Thyroid gland (tissue), 4 donors: Measurements from ENCODE around the gene CAMLG. TPM values are rescaled to one million over a fixed set of nuclear protein-coding genes. Genes with fewer than 3 reads are reported as not detected.
A peak's percentile ranks its signal among the peaks of the same experiment; 100 is the strongest.
"Not testable (repeated sequence)": the region's sequence is repeated elsewhere in the genome, so short reads cannot be mapped to it uniquely, and the experiment has no call there.

Experiments
- DNase-seq, 2 donors: peaks; one replicate each; pipeline ENCODE4 v3.0.0-alpha.2; 2019
- H3K27ac ChIP-seq, 3 donors: fragments of 200-600 bp; sonication (generic); 1 replicate in 2 of 3; 2 replicates in 1 of 3; pipeline ENCODE4 v1.5.1; 2016 to 2019; ENCODE audit warnings: mild to moderate bottlenecking in 1 of 3, moderate library complexity in 1 of 3
- H3K27me3 ChIP-seq: fragments of 200-600 bp; sonication (generic); one replicate; pipeline ENCODE4 v1.5.1; 2019
- H3K36me3 ChIP-seq, 2 donors: fragments of 200-600 bp; sonication (generic); one replicate each; pipeline ENCODE4 v1.5.1; 2016 to 2019
- H3K4me1 ChIP-seq, 2 donors: fragments of 200-600 bp; sonication (generic); one replicate each; pipeline ENCODE4 v1.5.1; 2017 to 2019
- H3K4me3 ChIP-seq, 3 donors: fragments of 200-600 bp; sonication (generic); replicated peaks in 1 of 3; 1 replicate in 2 of 3; 2 replicates in 1 of 3; pipeline ENCODE4 v1.5.1; 2016; ENCODE audit warnings: mild to moderate bottlenecking in 1 of 3
- H3K9me3 ChIP-seq: fragments of 200-600 bp; sonication (generic); one replicate; pipeline ENCODE4 v1.5.1; 2017
- POLR2A ChIP-seq, 2 donors: fragments of 450-650 bp; IDR thresholded peaks; one replicate each; pipeline ENCODE4 v1.6.1; 2017; ENCODE audit warnings: antibody characterized with exemption in 2 of 2, mild to moderate bottlenecking in 2 of 2, moderate library complexity in 1 of 2
- WGBS, 2 donors: methylation state at CpG; one replicate each; pipeline ENCODE4 v1.1.5; 2017; 5-methylcytosine and 5-hydroxymethylcytosine counted together
- intact Hi-C: fragments of 100-400 bp; cut with DNase I; formaldehyde crosslinking; loops from one replicate; pipeline ENCODE4 v1.15.1; 2023
- total RNA-seq, 4 donors: library from RNA; depleted of rRNA; stranded (reverse); fragments of >200 nt; gene quantifications; one replicate each; pipeline ENCODE4 v1.2.3, GENCODE V29; 2016
- TF ChIP-seq, protein P1 (sequence below), 6 experiments: fragments of 200-600 bp in 3 of 6; fragments of 450-650 bp in 3 of 6; sonication (generic) in 3 of 6; IDR thresholded peaks; one replicate each; pipeline ENCODE4 v1.5.1; 2016 to 2019; ENCODE audit warnings: antibody characterized with exemption in 6 of 6, mild to moderate bottlenecking in 2 of 6, inconsistent platforms in 1 of 6, moderate library complexity in 1 of 6

CAMLG gene
- total RNA-seq: 10 to 100 TPM; 20.7 to 64.9 (median 29.3) TPM

DNA sequence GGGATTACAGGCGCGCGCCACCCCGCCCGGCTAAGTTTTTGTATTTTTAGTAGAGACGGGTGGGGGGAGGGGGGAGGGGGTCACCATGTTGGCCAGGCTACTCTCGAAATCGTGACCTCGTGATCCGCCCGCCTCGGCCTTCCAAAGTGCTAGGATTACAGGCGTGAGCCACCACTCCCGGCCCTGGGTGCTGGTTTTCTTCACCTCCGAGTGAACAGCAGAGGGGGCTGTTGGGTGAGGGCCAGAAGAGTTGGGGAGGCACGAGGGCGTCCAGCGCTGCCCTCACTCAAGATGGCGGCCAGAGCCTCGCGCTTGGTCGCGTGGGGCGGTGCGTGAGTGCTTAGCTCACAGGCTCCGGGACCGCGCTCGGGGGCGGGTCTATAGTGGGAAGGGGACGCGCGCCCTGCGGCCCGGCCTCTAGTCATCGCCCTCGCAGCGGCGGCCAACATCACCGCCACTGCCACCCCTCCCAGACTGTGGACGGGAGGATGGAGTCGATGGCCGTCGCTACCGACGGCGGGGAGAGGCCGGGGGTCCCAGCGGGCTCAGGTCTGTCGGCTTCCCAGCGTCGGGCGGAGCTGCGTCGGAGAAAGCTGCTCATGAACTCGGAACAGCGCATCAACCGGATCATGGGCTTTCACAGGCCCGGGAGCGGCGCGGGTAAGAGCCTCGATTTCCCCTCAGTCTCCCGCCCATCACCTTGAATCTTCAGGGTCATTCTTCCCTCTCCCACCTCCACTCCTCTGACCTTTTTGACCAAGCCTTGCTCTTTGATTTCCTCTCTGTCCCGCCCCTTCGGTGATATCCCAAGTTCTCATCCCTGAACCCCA lies at the start of gene CAMLG:
Gene CAMLG, plus strand, starts transcription at position 416 of the 830 bp plus-strand sequence. Its CDS starts 73 bp downstream, at position 489.
- intact Hi-C loops: loop anchor here (10.0 kb wide), 1 partner anchor 166 kb away; the partner anchor contains the start of gene PCBD2
- TF ChIP-seq, protein P1, sequence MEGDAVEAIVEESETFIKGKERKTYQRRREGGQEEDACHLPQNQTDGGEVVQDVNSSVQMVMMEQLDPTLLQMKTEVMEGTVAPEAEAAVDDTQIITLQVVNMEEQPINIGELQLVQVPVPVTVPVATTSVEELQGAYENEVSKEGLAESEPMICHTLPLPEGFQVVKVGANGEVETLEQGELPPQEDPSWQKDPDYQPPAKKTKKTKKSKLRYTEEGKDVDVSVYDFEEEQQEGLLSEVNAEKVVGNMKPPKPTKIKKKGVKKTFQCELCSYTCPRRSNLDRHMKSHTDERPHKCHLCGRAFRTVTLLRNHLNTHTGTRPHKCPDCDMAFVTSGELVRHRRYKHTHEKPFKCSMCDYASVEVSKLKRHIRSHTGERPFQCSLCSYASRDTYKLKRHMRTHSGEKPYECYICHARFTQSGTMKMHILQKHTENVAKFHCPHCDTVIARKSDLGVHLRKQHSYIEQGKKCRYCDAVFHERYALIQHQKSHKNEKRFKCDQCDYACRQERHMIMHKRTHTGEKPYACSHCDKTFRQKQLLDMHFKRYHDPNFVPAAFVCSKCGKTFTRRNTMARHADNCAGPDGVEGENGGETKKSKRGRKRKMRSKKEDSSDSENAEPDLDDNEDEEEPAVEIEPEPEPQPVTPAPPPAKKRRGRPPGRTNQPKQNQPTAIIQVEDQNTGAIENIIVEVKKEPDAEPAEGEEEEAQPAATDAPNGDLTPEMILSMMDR (IDR thresholded peaks at IDR 0.05): peak in 5 of 6 experiments; percentile 19 to 55 (median 46)
- TF ChIP-seq POLR2A (IDR thresholded peaks at IDR 0.05): peak in 1 of 2 donors; percentile 93
- H3K27me3 ChIP-seq: no peaks in the 10 kb centered on the region
- H3K4me3 ChIP-seq: peak within 1 kb of the TSS; percentile 50 to 65 (median 57)
- 1% methylated on average over 42 to 60 of the region's 66 CpGs for WGBS, 2 donors
- peaks cover 10 to 17% of the 10 kb centered on the region in 2 donors for H3K4me1 ChIP-seq
- no peaks in the 10 kb centered on the region for H3K36me3 ChIP-seq
- H3K27ac ChIP-seq: peak within 1 kb of the TSS; percentile 86 to 93 (median 91)
- H3K9me3 ChIP-seq: no peaks in the 10 kb centered on the region
- DNase-seq: peak; percentile 98

DNA sequence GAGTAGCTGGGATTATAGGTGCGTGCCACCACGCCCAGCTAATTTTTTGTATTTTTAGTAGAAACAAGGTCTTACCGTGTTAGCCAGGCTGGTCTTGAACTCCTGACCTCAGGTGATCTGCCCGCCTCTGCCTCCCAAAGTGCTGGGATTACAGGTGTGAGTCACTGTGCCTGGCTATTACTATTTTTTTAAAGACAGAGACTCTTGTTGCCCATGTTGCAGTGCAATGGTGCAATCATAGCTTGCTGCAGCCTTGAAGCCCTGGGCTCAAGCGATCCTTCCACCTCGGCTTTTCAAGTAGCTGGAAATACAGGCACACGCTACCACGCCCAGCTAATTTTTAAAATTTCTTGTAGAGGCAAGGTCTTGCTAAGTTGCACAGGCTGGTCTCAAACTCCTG lies 48.2 kb upstream of the CAMLG start:
- H3K9me3 ChIP-seq, DNase-seq, H3K4me3 ChIP-seq, H3K4me1 ChIP-seq, H3K27ac ChIP-seq, H3K27me3 ChIP-seq, intact Hi-C loops: not testable (repeated sequence)
- H3K36me3 ChIP-seq: peaks cover 33 to 65% of the 10 kb centered on the region in 2 donors
- 97% methylated on average over 8 of the region's 8 CpGs for WGBS, 2 donors

DNA sequence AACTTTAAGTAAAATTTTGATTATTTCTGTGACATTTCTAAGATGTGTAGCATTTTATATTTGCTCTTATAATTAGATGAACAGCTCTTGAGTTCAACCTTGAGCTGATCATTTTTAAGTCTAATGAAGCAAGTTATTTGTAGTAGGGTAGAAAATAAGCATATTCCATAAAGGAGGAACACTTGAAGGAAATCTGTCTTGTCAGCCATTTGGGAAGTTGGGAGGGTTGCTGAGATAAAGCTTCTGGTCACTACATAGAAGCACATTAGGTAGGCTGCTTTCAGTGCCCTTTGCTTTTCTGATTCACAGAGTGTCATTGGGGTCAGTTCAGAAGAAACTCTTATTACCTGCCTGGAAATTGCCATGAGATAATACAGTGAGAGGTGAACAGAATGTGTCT lies 45.6 kb upstream of the CAMLG start:
- Histone ChIP-seq H3K36me3 (peaks cover 38 to 59% of the 10 kb centered on the region in 2 donors), H3K4me3 (no peak overlapping the region), H3K9me3 (no peaks in the 10 kb centered on the region), H3K27ac (no peak overlapping the region), H3K4me1 (no peaks in the 10 kb centered on the region), H3K27me3 (no peaks in the 10 kb centered on the region)
- DNase-seq: no peak
- no peak for TF ChIP-seq POLR2A (IDR thresholded peaks at IDR 0.05)
- TF ChIP-seq, protein P1 (IDR thresholded peaks at IDR 0.05): no peak
- intact Hi-C loops: no loop called here

DNA sequence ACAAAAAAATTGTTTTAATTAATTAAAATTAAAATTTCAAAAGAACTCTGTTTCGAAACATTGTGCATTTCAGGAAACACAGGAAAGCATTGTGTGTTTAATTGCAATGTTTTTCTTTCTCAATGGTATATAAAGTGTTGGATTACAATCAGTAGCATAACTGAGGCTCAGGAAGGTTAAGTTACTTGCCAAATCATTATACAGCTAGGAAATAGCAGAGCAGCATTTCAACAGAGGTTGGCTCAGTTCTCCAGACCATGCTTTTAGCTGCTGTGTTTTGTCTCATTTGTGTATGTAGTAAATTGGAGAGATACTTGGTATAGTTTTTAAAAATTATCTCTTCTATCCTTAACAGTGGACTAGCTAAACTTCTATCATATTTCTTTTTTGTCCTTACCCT lies 30.0 kb upstream of the CAMLG start:
- H3K4me3 ChIP-seq: no peak overlapping the region
- intact Hi-C loops: no loop called here
- H3K27me3 ChIP-seq: no peaks in the 10 kb centered on the region
- WGBS, 2 donors: 91 to 100% methylated on average over 1 of the region's 1 CpG
- no peak overlapping the region for H3K27ac ChIP-seq
- peaks cover 40 to 73% of the 10 kb centered on the region in 2 donors for H3K36me3 ChIP-seq
- no peaks in the 10 kb centered on the region for H3K4me1 ChIP-seq
- no peaks in the 10 kb centered on the region for H3K9me3 ChIP-seq
- no peak for DNase-seq
- TF ChIP-seq POLR2A (IDR thresholded peaks at IDR 0.05): no peak
- TF ChIP-seq, protein P1 (IDR thresholded peaks at IDR 0.05): no peak

DNA sequence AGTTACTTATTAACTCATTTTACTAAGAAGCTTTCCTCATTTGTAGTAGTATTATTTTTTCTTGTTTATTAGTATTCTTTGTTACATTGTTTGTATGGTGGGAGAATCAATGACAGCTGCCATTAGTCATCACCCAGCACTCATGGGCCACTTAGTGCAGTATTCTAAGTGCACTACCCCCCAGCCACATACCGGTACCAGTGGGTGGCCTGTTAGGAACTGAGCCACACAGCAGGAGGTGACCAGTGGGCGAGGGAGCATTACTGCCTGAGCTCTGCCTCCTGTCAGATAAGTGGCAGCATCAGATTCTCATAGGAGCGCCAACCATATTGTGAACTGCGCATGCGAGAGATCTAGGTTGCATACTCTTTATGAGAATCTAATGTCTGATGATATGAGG lies 24.2 kb upstream of the CAMLG start:
- no peak for TF ChIP-seq POLR2A (IDR thresholded peaks at IDR 0.05)
- TF ChIP-seq, protein P1 (IDR thresholded peaks at IDR 0.05): no peak
- intact Hi-C loops: no loop called here
- DNase-seq: no peak
- WGBS, 2 donors: 95 to 97% methylated on average over 5 of the region's 5 CpGs
- Histone ChIP-seq H3K36me3 (peaks cover 34 to 66% of the 10 kb centered on the region in 2 donors), H3K9me3 (no peaks in the 10 kb centered on the region), H3K27ac (no peak overlapping the region), H3K4me3 (no peak overlapping the region), H3K4me1 (no peaks in the 10 kb centered on the region), H3K27me3 (no peaks in the 10 kb centered on the region)
